ENCODE data around the gene FAM170B. TPM values are rescaled to one million over a fixed set of nuclear protein-coding genes. Genes with fewer than 3 reads are reported as not detected.

Gene FAM170B
- total and polyA plus RNA-seq, 9 of the 15 experiments (the other 6 are each of a cell fraction or from before 2014, with no cell fraction given), result 0.11 to 0.21 TPM; not detected in 7

DNA sequence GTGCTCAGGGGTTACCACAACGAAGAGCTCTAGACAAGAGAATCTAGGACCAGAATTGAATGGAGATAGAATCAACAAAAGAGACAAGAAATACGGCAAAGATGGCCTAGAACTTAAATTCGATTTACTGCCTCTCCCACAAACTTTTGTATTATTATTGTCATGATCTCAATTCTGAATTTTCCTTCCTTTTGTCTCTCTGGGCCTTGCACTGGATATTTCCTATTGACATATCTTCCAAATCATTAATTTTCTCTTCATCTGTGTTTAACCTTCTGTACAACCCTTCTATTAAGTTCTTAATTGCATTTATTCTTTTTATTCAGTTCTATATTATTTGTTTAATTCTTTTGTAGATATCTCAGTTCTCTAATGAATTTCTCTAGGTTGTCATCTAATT lies 46.9 kb downstream of the FAM170B start (continued):
- TF ChIP-seq HMGN3 (IDR thresholded peaks at IDR 0.05; ENCODE audit: borderline replicate concordance, extremely low read depth, insufficient read length, low read depth, low read length), result no peak
- peak; percentile 70; the same call in 1 of the 2 replicates for TF ChIP-seq SMARCA5 (IDR thresholded peaks at IDR 0.05)
- no peak for TF ChIP-seq SIX5 (IDR thresholded peaks at IDR 0.05; ENCODE audit: borderline replicate concordance in 1 of 2, insufficient read depth in 1 of 2, low read depth in 1 of 2, low read length in 2 of 2)
- TF ChIP-seq, protein P1, sequence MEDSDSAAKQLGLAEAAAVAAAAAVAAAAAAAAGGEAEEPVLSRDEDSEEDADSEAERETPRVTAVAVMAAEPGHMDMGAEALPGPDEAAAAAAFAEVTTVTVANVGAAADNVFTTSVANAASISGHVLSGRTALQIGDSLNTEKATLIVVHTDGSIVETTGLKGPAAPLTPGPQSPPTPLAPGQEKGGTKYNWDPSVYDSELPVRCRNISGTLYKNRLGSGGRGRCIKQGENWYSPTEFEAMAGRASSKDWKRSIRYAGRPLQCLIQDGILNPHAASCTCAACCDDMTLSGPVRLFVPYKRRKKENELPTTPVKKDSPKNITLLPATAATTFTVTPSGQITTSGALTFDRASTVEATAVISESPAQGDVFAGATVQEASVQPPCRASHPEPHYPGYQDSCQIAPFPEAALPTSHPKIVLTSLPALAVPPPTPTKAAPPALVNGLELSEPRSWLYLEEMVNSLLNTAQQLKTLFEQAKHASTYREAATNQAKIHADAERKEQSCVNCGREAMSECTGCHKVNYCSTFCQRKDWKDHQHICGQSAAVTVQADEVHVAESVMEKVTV (CRISPR knock-in tag; IDR thresholded peaks at IDR 0.05), result no peak
- TF ChIP-seq TSC22D4 (tag; IDR thresholded peaks at IDR 0.05), result no peak
- no peak for TF ChIP-seq ZNF224 (CRISPR knock-in tag; IDR thresholded peaks at IDR 0.05)
- TF ChIP-seq CBX3 (IDR thresholded peaks at IDR 0.05; ENCODE audit: borderline replicate concordance in 1 of 2, low read length in 2 of 2), result peak in 1 of 2 experiments; percentile 96; a peak in 2 of 3 replicates
- peak; percentile 65; the same call in 1 of the 2 replicates for TF ChIP-seq TRIM28 (IDR thresholded peaks at IDR 0.05)
- TF ChIP-seq SRSF7 (optimal IDR thresholded peaks at IDR 0.05; ENCODE audit: low read depth, low read length), result no peak
- no peak for TF ChIP-seq FUS (optimal IDR thresholded peaks at IDR 0.05; ENCODE audit: low read depth, low read length)
- TF ChIP-seq XRCC4 (IDR thresholded peaks at IDR 0.05; ENCODE audit: extremely low read depth, insufficient read depth, insufficient read length), result no peak
- TF ChIP-seq ZNF165 (CRISPR knock-in tag; IDR thresholded peaks at IDR 0.05; ENCODE audit: borderline replicate concordance), result no peak
- TF ChIP-seq, protein P2, sequence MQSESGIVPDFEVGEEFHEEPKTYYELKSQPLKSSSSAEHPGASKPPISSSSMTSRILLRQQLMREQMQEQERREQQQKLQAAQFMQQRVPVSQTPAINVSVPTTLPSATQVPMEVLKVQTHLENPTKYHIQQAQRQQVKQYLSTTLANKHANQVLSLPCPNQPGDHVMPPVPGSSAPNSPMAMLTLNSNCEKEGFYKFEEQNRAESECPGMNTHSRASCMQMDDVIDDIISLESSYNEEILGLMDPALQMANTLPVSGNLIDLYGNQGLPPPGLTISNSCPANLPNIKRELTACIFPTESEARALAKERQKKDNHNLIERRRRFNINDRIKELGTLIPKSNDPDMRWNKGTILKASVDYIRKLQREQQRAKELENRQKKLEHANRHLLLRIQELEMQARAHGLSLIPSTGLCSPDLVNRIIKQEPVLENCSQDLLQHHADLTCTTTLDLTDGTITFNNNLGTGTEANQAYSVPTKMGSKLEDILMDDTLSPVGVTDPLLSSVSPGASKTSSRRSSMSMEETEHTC (IDR thresholded peaks at IDR 0.05), result no peak
- TF ChIP-seq, protein P3, sequence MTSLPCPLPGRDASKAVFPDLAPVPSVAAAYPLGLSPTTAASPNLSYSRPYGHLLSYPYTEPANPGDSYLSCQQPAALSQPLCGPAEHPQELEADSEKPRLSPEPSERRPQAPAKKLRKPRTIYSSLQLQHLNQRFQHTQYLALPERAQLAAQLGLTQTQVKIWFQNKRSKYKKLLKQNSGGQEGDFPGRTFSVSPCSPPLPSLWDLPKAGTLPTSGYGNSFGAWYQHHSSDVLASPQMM (CRISPR knock-in tag; IDR thresholded peaks at IDR 0.05), result no peak
- no peak for TF ChIP-seq NFE2 (IDR thresholded peaks at IDR 0.05; ENCODE audit: low read depth)
- TF ChIP-seq, protein P4, sequence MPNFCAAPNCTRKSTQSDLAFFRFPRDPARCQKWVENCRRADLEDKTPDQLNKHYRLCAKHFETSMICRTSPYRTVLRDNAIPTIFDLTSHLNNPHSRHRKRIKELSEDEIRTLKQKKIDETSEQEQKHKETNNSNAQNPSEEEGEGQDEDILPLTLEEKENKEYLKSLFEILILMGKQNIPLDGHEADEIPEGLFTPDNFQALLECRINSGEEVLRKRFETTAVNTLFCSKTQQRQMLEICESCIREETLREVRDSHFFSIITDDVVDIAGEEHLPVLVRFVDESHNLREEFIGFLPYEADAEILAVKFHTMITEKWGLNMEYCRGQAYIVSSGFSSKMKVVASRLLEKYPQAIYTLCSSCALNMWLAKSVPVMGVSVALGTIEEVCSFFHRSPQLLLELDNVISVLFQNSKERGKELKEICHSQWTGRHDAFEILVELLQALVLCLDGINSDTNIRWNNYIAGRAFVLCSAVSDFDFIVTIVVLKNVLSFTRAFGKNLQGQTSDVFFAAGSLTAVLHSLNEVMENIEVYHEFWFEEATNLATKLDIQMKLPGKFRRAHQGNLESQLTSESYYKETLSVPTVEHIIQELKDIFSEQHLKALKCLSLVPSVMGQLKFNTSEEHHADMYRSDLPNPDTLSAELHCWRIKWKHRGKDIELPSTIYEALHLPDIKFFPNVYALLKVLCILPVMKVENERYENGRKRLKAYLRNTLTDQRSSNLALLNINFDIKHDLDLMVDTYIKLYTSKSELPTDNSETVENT (CRISPR knock-in tag; IDR thresholded peaks at IDR 0.05), result no peak
- no peak for TF ChIP-seq ZNF217 (CRISPR knock-in tag; IDR thresholded peaks at IDR 0.05)
- TF ChIP-seq ZFP30 (CRISPR knock-in tag; IDR thresholded peaks at IDR 0.05; ENCODE audit: borderline replicate concordance), result peak; percentile 80; the same call in 1 of the 2 replicates
- TF ChIP-seq, protein P5, sequence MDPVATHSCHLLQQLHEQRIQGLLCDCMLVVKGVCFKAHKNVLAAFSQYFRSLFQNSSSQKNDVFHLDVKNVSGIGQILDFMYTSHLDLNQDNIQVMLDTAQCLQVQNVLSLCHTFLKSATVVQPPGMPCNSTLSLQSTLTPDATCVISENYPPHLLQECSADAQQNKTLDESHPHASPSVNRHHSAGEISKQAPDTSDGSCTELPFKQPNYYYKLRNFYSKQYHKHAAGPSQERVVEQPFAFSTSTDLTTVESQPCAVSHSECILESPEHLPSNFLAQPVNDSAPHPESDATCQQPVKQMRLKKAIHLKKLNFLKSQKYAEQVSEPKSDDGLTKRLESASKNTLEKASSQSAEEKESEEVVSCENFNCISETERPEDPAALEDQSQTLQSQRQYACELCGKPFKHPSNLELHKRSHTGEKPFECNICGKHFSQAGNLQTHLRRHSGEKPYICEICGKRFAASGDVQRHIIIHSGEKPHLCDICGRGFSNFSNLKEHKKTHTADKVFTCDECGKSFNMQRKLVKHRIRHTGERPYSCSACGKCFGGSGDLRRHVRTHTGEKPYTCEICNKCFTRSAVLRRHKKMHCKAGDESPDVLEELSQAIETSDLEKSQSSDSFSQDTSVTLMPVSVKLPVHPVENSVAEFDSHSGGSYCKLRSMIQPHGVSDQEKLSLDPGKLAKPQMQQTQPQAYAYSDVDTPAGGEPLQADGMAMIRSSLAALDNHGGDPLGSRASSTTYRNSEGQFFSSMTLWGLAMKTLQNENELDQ (CRISPR knock-in tag; IDR thresholded peaks at IDR 0.05; ENCODE audit: borderline replicate concordance), result no peak
- TF ChIP-seq ZNF75A (CRISPR knock-in tag; IDR thresholded peaks at IDR 0.05), result no peak
- no peak for TF ChIP-seq SMARCA4 (IDR thresholded peaks at IDR 0.05)
- no peak for TF ChIP-seq MBD2 (IDR thresholded peaks at IDR 0.05; ENCODE audit: borderline replicate concordance, low read depth)

All from K562 (cell line).